ENCODE data around the gene FZD1.

GRCh38 chr7:91228327-91228726 lies 35.9 kb upstream of the FZD1 start:
- TF ChIP-seq CTCF (IDR thresholded peaks at IDR 0.05; ENCODE audit: poor library complexity) (no peak), EZH2 (IDR thresholded peaks at IDR 0.05; ENCODE audit: borderline replicate concordance) (no peak)
